GM19238 (cell line): ENCODE results near the gene WNT2.
"Not testable (repeated sequence)": the region's sequence is repeated elsewhere in the genome, so short reads cannot be mapped to it uniquely, and the experiment has no call there.

Source experiments
- DNase-seq: peaks from one replicate; pipeline ENCODE4 v3.0.0; 2011; ENCODE audit warnings: low spot score; ENCODE audit not compliant: insufficient read length

Gene WNT2

GRCh38 chr7:117264716-117265115 is 58.1 kb downstream of the WNT2 start:
- DNase-seq = no peak

- no peak for DNase-seq
Observed at GRCh38 chr7:117262546-117262945, 60.3 kb downstream of the WNT2 start.

- no peak for DNase-seq
Observed at GRCh38 chr7:117259615-117260014, 63.2 kb downstream of the WNT2 start.

GRCh38 chr7:117251687-117252086 is 71.2 kb downstream of the WNT2 start:
- no peak for DNase-seq

GRCh38 chr7:117250801-117251200 is 72.1 kb downstream of the WNT2 start:
- no peak for DNase-seq

GRCh38 chr7:117250245-117250644 is 72.6 kb downstream of the WNT2 start:
- no peak for DNase-seq

- no peak for DNase-seq
Observed at GRCh38 chr7:117249696-117250095, 73.2 kb downstream of the WNT2 start.

- DNase-seq = no peak
Observed at GRCh38 chr7:117248829-117249228, 74.0 kb downstream of the WNT2 start.

GRCh38 chr7:117247809-117248208 is 75.0 kb downstream of the WNT2 start:
- no peak for DNase-seq

- DNase-seq = not testable (repeated sequence)
Observed at GRCh38 chr7:117245703-117246102, 77.2 kb downstream of the WNT2 start.

- DNase-seq = no peak
Observed at GRCh38 chr7:117243390-117243789, 79.5 kb downstream of the WNT2 start.

GRCh38 chr7:117241088-117241487 is 81.8 kb downstream of the WNT2 start:
- DNase-seq = no peak

- DNase-seq = no peak
Observed at GRCh38 chr7:117238937-117239336, 83.9 kb downstream of the WNT2 start.

GRCh38 chr7:117238472-117238871 is 84.4 kb downstream of the WNT2 start:
- DNase-seq = no peak

- DNase-seq = no peak
Observed at GRCh38 chr7:117237646-117238045, 85.2 kb downstream of the WNT2 start.

- no peak for DNase-seq
Observed at GRCh38 chr7:117231047-117231359, 91.9 kb downstream of the WNT2 start.

- DNase-seq = no peak
Observed at GRCh38 chr7:117230276-117231046, 92.4 kb downstream of the WNT2 start.

GRCh38 chr7:117229350-117229749 is 93.5 kb downstream of the WNT2 start:
- no peak for DNase-seq

- no peak for DNase-seq
Observed at GRCh38 chr7:117227091-117227490, 95.8 kb downstream of the WNT2 start.

GRCh38 chr7:117225536-117225935 is 97.3 kb downstream of the WNT2 start:
- no peak for DNase-seq
